ENCODE data around the gene TMEM63A.

The TMEM63A gene

GRCh38 chr1:225883616-225884265 lies 1.6 kb upstream of the TMEM63A start:
- no peak for DNase-seq

GRCh38 chr1:225882694-225883615 lies 775 bp upstream of the TMEM63A start:
- DNase-seq: no peak

GRCh38 chr1:225881081-225881958 lies 860 bp downstream of the TMEM63A start:
- DNase-seq: no peak

GRCh38 chr1:225880636-225881035 lies 1.5 kb downstream of the TMEM63A start:
- no peak for DNase-seq

- no peak for DNase-seq
These were observed 2.0 kb downstream of the TMEM63A start for GRCh38 chr1:225880222-225880588.

GRCh38 chr1:225879521-225880221 lies 2.5 kb downstream of the TMEM63A start:
- DNase-seq: no peak

- DNase-seq: no peak
These were observed 3.9 kb downstream of the TMEM63A start for GRCh38 chr1:225878282-225878681.

- DNase-seq: peak; percentile 31
These were observed 4.6 kb downstream of the TMEM63A start for GRCh38 chr1:225877580-225877979.

GRCh38 chr1:225876900-225877510 lies 5.2 kb downstream of the TMEM63A start:
- DNase-seq: no peak

GRCh38 chr1:225875044-225875815 lies 7.0 kb downstream of the TMEM63A start:
- DNase-seq: no peak

GRCh38 chr1:225874431-225874830 lies 7.7 kb downstream of the TMEM63A start:
- no peak for DNase-seq

- DNase-seq: no peak
These were observed 8.8 kb downstream of the TMEM63A start for GRCh38 chr1:225873281-225873850.

- no peak for DNase-seq
These were observed 10.1 kb downstream of the TMEM63A start for GRCh38 chr1:225872075-225872430.

GRCh38 chr1:225871359-225872074 lies 10.7 kb downstream of the TMEM63A start:
- DNase-seq: peak; percentile 90

- peak; percentile 52 for DNase-seq
These were observed 11.3 kb downstream of the TMEM63A start for GRCh38 chr1:225870911-225871310.

GRCh38 chr1:225868631-225869330 lies 13.4 kb downstream of the TMEM63A start:
- DNase-seq: no peak

- DNase-seq: no peak
These were observed 15.2 kb downstream of the TMEM63A start for GRCh38 chr1:225866981-225867380.

- DNase-seq: no peak
These were observed 15.9 kb downstream of the TMEM63A start for GRCh38 chr1:225866061-225866837.

- no peak for DNase-seq
These were observed 16.7 kb downstream of the TMEM63A start for GRCh38 chr1:225865514-225865913.
